GM18951 (cell line): ENCODE results near the gene CCSER2.

Source experiments
- POLR2A ChIP-seq: IDR thresholded peaks from 4 replicates; pipeline ENCODE4 v1.6.1; 2011; ENCODE audit warnings: mild to moderate bottlenecking; ENCODE audit not compliant: insufficient read length, insufficient read depth; ENCODE audit errors: extremely low read depth
- in situ Hi-C: fragments of 300-500 bp; cut with MboI; formaldehyde crosslinking; loops from one replicate; pipeline ENCODE4 v1.12.0; 2022; ENCODE audit warnings: low sequenced_read_pairs, mixed read lengths, inconsistent platforms; ENCODE audit not compliant: unreplicated experiment

The CCSER2 gene

DNA sequence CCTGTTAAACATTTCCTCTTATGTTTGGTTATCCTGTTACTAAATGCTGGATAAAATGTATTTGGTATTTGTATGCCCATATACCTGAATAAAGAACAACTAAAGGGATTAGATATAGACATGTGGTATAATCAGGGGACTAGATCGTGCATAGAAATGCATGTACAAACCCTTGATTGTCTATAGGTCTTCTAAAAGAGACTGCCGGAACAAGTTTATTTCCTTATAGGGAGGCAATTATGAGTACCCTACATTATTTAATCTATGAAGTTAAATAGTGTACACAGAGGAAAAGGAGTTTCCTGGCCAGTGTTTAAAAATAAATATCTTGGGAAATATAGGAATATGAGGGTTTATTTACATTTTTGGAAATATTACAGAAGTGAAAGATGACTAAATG is 44.6 kb downstream of the CCSER2 start:
- in situ Hi-C loops = loop anchor here (10.0 kb wide), 1 partner anchor 162 kb away; no protein-coding TSS in a partner anchor
- TF ChIP-seq POLR2A = no peak

- no peak for TF ChIP-seq POLR2A
- in situ Hi-C loops = loop anchor here (10.0 kb wide), 1 partner anchor 160 kb away; no protein-coding TSS in a partner anchor
Measured at GRCh38 chr10:84374455-84374854, 46.1 kb downstream of the CCSER2 start.

GRCh38 chr10:84375011-84375410 is 46.6 kb downstream of the CCSER2 start:
- in situ Hi-C loops = loop anchor here (10.0 kb wide), 1 partner anchor 160 kb away; no protein-coding TSS in a partner anchor
- TF ChIP-seq POLR2A = no peak

DNA sequence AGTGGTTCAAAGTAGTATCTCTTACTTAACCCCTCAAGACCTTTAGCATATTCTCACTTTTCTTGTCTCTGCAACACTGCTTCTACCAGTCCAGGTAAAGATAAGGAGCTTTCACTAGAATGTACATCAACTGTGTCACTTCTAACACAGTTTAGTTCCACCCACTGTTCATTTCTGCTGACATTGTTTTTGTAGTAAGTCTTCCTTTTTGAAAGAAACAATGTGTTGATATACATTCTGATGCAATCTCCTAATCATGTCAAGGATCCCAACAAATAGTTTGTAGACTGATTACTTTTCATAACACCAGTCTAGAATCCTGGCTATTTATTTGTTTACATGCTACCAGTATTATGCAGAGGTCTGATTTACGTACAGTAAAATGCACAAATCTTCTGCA is 47.5 kb downstream of the CCSER2 start:
- in situ Hi-C loops = loop anchor here (10.0 kb wide), 1 partner anchor 159 kb away; no protein-coding TSS in a partner anchor
- TF ChIP-seq POLR2A = no peak

DNA sequence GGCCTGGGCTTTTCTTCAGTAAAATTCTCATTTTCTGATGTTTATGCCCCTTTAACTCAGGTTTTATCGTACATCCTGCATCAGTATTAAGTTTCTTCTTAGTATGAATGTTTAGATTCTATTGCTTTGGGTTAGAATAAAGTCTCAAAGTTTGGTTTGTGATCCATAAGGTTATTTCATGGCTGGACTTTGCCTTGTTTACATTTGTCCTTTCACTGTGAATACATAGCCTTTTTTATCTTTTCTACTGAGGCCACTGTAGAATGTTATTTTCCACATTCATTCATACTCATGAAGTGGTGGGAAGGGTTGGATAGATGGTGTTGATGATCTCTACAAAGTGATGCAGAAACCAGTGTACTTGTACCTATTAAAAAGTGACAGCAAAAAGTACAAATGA is 59.8 kb downstream of the CCSER2 start:
- TF ChIP-seq POLR2A = no peak
- in situ Hi-C loops = no loop called here

- in situ Hi-C loops = no loop called here
Measured at GRCh38 chr10:84390364-84390763, 62.0 kb downstream of the CCSER2 start.

GRCh38 chr10:84391326-84391725 is 62.9 kb downstream of the CCSER2 start:
- in situ Hi-C loops = no loop called here
- TF ChIP-seq POLR2A = no peak

More at GRCh38 chr10:84390364-84390763, 62.0 kb downstream of the CCSER2 start:
- no peak for TF ChIP-seq POLR2A

DNA sequence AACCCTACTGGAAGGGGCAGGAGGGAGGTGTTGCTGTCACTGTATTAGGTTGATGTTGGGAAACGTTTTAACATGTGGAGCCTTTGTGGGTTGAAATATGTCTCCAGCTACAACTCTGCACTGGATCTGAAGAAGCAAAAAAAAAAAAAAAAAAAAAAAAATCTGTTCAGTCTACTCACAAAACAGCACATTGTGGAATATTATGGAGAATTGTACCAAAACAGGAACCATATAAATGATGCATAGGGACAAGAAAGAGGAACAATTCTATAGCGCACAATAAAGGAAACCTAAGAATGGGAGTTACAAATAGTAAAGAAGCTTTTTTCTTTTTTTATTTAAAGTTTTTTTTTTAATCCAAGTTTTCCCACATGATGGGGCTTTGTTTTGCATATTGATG is 63.8 kb downstream of the CCSER2 start:
- TF ChIP-seq POLR2A = no peak
- in situ Hi-C loops = no loop called here

DNA sequence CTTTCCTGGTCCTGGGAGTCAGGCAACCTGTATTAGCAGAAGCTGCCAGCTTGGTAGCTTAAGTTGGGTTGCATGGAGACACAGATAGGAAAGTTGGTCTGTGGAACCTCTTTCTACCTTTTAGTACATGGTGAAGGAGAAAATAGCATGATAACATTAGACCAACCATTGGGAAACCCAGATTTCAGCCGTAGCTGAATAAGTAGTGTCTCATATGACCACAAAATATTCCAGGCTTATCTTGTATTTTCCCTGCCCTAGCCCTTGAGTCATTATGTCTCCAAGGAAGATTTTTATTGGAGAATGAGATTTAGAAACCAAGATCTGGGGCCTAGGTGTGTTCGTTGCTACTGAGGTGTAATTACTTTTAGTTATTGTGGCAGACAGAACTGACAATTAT is 67.2 kb downstream of the CCSER2 start:
- in situ Hi-C loops = no loop called here
- TF ChIP-seq POLR2A = no peak

GRCh38 chr10:84397735-84398144 is 69.4 kb downstream of the CCSER2 start:
- in situ Hi-C loops = no loop called here
- TF ChIP-seq POLR2A = no peak

DNA sequence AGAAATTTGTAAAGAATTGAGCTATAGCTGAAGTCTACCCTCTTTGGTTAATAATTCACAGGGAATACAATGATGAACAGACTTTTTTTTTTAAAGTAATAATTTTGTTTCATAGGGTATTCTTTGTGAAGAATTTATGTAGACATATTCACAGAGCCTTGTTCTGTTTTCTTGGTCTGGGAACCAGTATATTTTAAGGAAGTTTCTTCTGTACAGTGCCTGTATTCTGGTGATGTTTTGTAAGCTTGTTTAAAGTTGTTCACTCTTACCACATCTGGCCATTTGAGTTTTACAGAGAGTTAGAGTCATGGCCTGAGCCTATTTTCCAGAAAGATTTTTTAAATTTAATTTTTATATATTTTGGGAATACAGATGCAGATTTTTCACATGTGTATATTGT is 70.3 kb downstream of the CCSER2 start:
- in situ Hi-C loops = no loop called here
- TF ChIP-seq POLR2A = no peak

DNA sequence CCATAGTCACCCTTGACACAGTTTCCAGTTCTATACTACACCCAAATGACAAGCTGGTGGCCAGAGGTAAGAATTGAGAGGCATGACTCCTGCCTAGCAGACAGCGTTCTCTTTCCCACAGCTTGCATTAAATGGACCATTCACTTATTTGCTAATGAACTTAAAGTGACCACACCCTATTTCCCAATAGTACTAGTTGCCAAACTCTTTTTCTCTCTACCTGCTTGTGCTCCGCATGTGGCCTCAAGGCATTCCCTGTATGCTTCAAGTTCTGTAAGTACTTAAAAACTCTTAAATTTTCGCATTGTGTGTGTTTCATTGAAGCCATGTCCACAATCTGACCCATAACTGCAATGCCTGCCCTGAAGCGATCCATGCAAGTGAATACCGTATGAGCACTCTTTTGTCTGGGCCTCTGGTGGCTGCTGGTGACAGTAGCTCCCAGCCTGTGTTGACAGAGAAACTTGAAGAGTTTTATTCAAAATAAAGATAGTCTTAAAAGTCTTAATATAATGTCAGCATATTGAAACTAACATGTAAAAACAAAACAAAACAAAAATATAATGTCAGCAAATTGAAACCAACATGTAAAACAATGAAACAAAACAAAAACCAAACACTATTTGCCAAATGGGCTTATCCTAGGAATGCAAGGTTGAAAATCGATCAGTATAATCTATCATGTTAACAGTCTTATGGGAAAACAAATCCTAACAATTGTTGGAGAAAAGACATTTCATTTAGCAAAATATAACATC is 73.6 kb downstream of the CCSER2 start:
- no peak for TF ChIP-seq POLR2A
- in situ Hi-C loops = no loop called here

DNA sequence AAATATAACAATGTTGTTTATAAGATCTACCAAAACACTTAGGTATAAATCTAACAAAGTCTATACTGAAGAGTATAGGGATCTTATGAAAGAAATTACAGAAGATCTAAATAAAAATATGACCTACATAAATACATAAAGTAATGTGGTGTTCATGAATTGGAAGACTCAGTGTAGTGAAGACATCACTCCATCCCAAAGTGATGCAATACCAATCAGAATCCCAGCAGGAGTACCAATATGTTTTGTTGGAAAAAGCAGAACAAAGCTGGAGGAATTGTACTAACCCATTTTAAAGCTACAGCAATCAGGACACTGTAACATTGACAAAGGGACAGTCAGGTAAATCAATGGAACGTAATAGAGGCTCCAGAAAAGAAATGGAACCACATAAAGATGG is 76.4 kb downstream of the CCSER2 start:
- TF ChIP-seq POLR2A = no peak
- in situ Hi-C loops = no loop called here

- TF ChIP-seq POLR2A = no peak
- in situ Hi-C loops = no loop called here
Measured at GRCh38 chr10:84405662-84406061, 77.3 kb downstream of the CCSER2 start.
